Stimulated activated CD8-positive, alpha-beta memory T cell treated with anti-CD3 and anti-CD28 coated beads, Interleukin-2, amount 100 ng/mL, for 1 hour (primary cell): ENCODE results near the gene HSPA4.

ENCODE experiments used
- DNase-seq, 2 donors: peaks; one replicate each; pipeline ENCODE4 v3.0.0-alpha.2; 2020; ENCODE audit warnings: low read depth in 2 of 2

The HSPA4 gene

GRCh38 chr5:133106343-133106742 lies 54.5 kb downstream of the HSPA4 start:
- no peak for DNase-seq

DNA sequence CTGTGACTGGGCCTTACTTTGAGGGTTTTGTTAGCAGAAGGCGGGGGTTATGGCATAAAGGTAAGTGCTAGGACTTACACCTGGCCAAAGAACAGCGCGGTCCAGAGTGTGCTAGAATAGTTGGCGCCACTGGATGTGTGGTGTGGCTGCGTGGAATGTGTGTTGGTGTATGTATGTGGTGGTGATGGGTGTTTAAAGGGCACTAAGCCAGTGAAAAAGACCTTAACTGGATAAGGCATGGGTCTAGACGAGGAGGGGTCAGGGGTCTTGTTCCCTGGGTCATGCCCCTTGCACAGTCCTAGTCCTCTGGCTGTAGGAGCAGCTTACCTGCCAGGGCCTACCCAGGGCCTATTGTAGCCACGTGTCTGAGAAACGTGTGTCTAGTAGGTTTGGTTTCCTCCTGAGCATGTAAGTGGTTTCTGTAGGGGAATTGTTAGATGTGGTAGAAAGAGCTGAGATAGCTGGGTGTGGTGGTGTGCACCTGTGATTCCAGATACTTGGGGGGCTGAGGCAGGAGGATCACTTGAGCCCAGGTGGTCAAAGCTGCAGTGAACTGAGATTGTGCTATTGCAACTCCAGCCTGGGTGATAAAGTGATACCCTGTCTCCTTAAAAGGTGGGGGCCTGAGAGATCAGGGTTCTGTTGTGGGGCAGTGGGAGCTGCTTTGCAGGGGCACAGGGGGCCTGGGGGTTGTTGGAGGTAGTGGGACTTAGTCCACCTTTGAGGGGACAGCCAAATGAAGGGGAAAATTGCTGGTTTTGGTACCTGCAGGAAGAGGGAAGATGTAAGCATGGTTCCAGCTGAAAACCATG lies 55.2 kb downstream of the HSPA4 start:
- no peak for DNase-seq

- DNase-seq = no peak
These were observed 56.7 kb downstream of the HSPA4 start for GRCh38 chr5:133108481-133108921.

GRCh38 chr5:133109655-133110483 lies 58.1 kb downstream of the HSPA4 start:
- DNase-seq = no peak

DNA sequence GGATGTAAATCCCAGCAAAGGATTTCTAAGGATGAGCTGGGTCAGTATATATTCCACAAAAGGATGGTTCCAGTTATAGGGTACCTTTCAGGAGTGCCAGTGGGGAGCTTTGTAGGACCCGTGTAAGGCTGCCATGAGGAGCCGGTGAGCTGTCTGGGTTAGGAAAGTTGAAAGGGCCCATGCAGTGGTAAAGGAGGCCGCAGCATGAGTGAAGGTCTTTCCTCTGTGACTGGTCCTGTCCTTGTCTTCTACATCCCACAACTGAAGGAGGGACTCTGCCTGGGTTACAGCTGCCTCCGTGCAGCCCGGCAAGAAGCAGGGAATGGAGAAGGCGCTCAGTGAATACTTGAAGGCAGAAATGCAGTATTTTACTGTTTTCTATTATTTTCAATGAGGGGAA lies 58.9 kb downstream of the HSPA4 start:
- no peak for DNase-seq

GRCh38 chr5:133111299-133111698 lies 59.5 kb downstream of the HSPA4 start:
- peak; percentile 34 to 55 for DNase-seq

GRCh38 chr5:133112026-133112660 lies 60.3 kb downstream of the HSPA4 start:
- no peak for DNase-seq

DNA sequence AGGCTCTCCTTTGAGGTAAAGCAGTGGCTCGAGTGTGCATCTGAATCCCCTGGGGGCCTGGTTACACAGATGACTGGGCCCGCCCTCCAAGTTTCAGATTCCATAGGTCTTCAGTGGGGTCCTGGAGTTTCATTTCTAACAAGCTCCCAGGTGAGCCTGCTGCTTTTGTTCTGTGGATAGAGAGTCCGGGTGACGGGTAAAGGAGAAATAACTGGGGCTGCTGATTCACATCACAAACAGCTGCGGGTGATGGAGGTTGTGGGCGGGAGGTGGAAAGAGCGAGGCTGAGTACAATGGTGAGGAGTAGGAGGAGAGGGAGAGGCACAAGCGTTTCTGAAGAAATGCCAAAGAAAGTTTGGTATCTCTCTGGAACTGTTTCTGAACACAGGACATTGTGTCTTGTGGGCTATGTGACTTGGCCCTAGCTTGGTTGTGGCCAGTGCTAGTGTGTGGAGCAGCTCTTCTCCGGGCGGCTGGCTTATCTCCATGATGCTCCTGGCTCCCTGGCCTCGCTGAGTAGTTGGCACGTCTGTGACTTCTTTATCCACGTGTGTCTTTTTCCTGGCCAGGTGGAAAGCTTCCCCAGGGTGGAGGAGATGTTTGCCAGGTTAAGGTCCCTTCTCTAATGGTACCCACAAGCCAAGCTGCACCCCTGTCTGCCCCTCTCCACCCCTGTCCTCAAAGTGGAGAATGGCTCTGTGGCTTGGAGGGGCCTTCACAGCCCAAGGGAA lies 61.7 kb downstream of the HSPA4 start:
- no peak for DNase-seq

DNA sequence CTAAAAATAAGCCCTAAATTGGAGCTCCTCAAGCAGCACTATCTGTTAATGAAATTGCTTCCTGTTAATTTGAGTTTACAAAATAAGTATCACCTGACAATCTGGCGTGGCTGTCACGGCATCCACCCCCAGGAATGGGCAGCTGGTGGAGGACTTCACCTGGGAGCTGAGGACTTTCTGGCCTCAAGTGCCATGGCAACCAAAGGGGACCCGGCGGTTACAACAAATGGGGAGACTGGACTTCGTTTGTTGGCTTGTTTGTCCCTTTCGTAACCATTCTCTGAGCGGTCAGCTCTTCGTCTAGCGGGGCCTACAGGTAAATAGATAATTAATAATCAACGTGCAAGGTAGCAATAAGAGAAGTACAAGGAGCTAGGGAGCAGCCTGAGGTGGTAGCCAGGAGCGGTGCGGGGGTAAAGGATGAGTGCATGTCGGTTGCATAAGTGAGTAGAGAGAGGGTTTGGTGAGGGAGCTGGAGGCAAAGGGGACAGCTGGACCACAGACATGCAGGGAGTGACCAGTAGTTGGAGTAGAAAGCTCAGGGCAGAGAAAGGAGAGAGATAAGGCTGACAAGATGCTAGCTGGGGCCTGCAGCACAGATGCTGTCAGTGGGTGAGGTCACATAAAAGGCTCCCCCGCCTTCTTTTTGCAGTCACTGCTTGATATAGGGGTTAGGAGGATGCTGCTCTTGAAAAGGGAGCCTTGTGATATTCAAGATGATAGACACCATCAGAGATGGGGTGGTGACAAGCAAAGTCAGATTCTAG lies 62.5 kb downstream of the HSPA4 start:
- no peak for DNase-seq

GRCh38 chr5:133114933-133115310 lies 63.1 kb downstream of the HSPA4 start:
- DNase-seq = no peak

DNA sequence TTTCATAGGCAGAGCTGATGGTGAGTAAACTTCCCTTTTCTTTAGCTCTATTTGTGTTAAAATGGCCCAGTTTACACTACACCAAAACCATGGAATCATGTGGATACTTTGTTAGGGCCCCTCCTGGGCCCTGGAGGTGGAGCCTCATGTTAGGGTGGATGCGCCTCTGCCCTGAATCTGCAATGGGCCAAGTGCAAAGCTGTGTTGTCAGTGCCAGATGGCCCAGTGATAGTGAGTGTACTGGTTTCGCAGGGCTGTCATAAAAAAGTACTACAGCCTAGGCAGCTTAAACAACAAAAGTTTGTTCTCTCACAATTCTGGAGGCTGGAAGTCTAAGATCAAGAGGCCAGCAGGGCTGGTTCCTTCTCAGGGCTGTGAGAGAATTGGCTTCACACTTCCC lies 64.8 kb downstream of the HSPA4 start:
- DNase-seq = no peak

- no peak for DNase-seq
These were observed 65.5 kb downstream of the HSPA4 start for GRCh38 chr5:133117166-133117911.

- DNase-seq = no peak
These were observed 66.2 kb downstream of the HSPA4 start for GRCh38 chr5:133117912-133118445.

- no peak for DNase-seq
These were observed 66.9 kb downstream of the HSPA4 start for GRCh38 chr5:133118741-133119140.

GRCh38 chr5:133119233-133119711 lies 67.5 kb downstream of the HSPA4 start:
- DNase-seq = no peak

- DNase-seq = no peak
These were observed 68.4 kb downstream of the HSPA4 start for GRCh38 chr5:133120156-133120750.

DNA sequence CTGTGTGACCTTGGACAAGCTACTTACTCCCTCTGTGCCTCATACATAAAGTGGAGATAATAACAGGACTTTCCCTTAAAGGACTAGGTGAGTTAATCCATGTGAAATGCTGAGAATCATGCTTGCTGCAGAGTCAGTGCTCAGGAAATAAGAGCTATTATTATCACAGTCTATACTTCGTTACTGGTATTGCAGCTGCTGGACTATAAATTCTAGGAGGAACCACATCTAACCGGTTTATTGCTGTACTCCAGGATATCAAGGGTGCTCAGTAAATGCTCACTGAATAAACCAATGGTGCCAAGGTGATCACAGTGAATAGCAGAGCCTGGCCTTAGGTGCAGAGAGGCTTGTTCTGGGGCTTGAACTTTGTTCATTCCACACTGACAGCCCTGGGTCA lies 69.3 kb downstream of the HSPA4 start:
- DNase-seq = no peak

- no peak for DNase-seq
These were observed 69.9 kb downstream of the HSPA4 start for GRCh38 chr5:133121611-133122150.

- no peak for DNase-seq
These were observed 70.9 kb downstream of the HSPA4 start for GRCh38 chr5:133122711-133123110.
